ENCODE results near the gene ZNF425.
A peak's percentile ranks its signal among the peaks of the same experiment; 100 is the strongest.
"Not testable (repeated sequence)": the region's sequence is repeated elsewhere in the genome, so short reads cannot be mapped to it uniquely, and the experiment has no call there.

The ZNF425 gene

GRCh38 chr7:149093228-149093627, 32.9 kb downstream of the ZNF425 start:
- no peak for TF ChIP-seq CTCF (IDR thresholded peaks at IDR 0.05)
- intact Hi-C loops (cut with DNase I; ENCODE audit: low total_unique reads) = loop anchor here (5.0 kb wide), 1 partner anchor 34 kb away; the partner anchor contains the start of gene ZNF425
- Histone ChIP-seq H3K9me3 (no peaks in the 10 kb centered on the region), H3K4me1 (peaks cover 0 to 17% (median 9%) of the 10 kb centered on the region in 4 donors), H3K4me3 (no peak overlapping the region), H3K27me3 (no peaks in the 10 kb centered on the region), H3K36me3 (no peaks in the 10 kb centered on the region), H3K27ac (no peak overlapping the region)
- DNase-seq = peak in 1 of 2 donors; percentile 20

GRCh38 chr7:149092244-149092643, 33.9 kb downstream of the ZNF425 start:
- H3K36me3 ChIP-seq, H3K9me3 ChIP-seq, H3K27me3 ChIP-seq: not testable (repeated sequence)
- Histone ChIP-seq H3K4me1 (peaks cover 0 to 17% (median 9%) of the 10 kb centered on the region in 4 donors), H3K27ac (peak overlapping the region; percentile 97 to 99), H3K4me3 (peak overlapping the region in 1 of 2 donors; percentile 99)
- intact Hi-C loops (cut with DNase I; ENCODE audit: low total_unique reads) = loop anchor here (5.0 kb wide), 1 partner anchor 35 kb away; the partner anchor contains the start of gene ZNF425
- DNase-seq = peak in 1 of 2 donors; percentile 27

- Histone ChIP-seq H3K27me3 (no peaks in the 10 kb centered on the region), H3K9me3 (no peaks in the 10 kb centered on the region), H3K36me3 (no peaks in the 10 kb centered on the region), H3K4me3 (peak within 1 kb of the TSS; percentile 92 to 99), H3K4me1 (peaks cover 0 to 17% (median 9%) of the 10 kb centered on the region in 4 donors), H3K27ac (peak within 1 kb of the TSS; percentile 97 to 99)
- peak; percentile 78 to 91 for DNase-seq
- peak; percentile 94 for TF ChIP-seq CTCF (IDR thresholded peaks at IDR 0.05)
- intact Hi-C loops (cut with DNase I; ENCODE audit: low total_unique reads) = loop anchor here (2.0 to 5.0 kb wide), 2 partner anchors 37 to 84 kb away; partner anchors contain the start of gene ZNF425
These were observed 35.5 kb downstream of the ZNF425 start, which contains the start of gene ZNF786 for GRCh38 chr7:149090397-149091195. TSS of gene ZNF786 (minus strand) at chr7:149090718. CDS start at chr7:149090640, 78 bp downstream.

- H3K4me3 ChIP-seq = no peak overlapping the region
- H3K36me3 ChIP-seq = no peaks in the 10 kb centered on the region
- intact Hi-C loops (cut with DNase I; ENCODE audit: low total_unique reads) = no loop called here
- no peak for TF ChIP-seq CTCF (IDR thresholded peaks at IDR 0.05)
- no peak for DNase-seq
- H3K4me1 ChIP-seq = peaks cover 0 to 17% (median 9%) of the 10 kb centered on the region in 4 donors
- H3K9me3 ChIP-seq = no peaks in the 10 kb centered on the region
- no peaks in the 10 kb centered on the region for H3K27me3 ChIP-seq
- no peak overlapping the region for H3K27ac ChIP-seq
These were observed 38.7 kb downstream of the ZNF425 start for GRCh38 chr7:149087376-149087775.

- peaks cover 0 to 11% (median 6%) of the 10 kb centered on the region in 4 donors for H3K4me1 ChIP-seq
- no peaks in the 10 kb centered on the region for H3K27me3 ChIP-seq
- intact Hi-C loops (cut with DNase I; ENCODE audit: low total_unique reads) = no loop called here
- DNase-seq = no peak
- H3K36me3 ChIP-seq = no peaks in the 10 kb centered on the region
- no peak for TF ChIP-seq CTCF (IDR thresholded peaks at IDR 0.05)
- no peaks in the 10 kb centered on the region for H3K9me3 ChIP-seq
- no peak overlapping the region for H3K27ac ChIP-seq
- no peak overlapping the region for H3K4me3 ChIP-seq
These were observed 40.3 kb downstream of the ZNF425 start for GRCh38 chr7:149085866-149086265.

- H3K9me3 ChIP-seq = no peaks in the 10 kb centered on the region
- H3K27ac ChIP-seq = no peak overlapping the region
- DNase-seq = no peak
- no peak for TF ChIP-seq CTCF (IDR thresholded peaks at IDR 0.05)
- peaks cover 0 to 4% (median 1%) of the 10 kb centered on the region in 4 donors for H3K4me1 ChIP-seq
- H3K36me3 ChIP-seq = peaks cover 0 to 12% (median 0%) of the 10 kb centered on the region in 3 donors
- no peaks in the 10 kb centered on the region for H3K27me3 ChIP-seq
- intact Hi-C loops (cut with DNase I; ENCODE audit: low total_unique reads) = no loop called here
- no peak overlapping the region for H3K4me3 ChIP-seq
These were observed 41.7 kb downstream of the ZNF425 start for GRCh38 chr7:149084407-149084806.

Data from tibial artery (tissue), 4 donors.